ENCODE results near the gene FGF12.

DNA sequence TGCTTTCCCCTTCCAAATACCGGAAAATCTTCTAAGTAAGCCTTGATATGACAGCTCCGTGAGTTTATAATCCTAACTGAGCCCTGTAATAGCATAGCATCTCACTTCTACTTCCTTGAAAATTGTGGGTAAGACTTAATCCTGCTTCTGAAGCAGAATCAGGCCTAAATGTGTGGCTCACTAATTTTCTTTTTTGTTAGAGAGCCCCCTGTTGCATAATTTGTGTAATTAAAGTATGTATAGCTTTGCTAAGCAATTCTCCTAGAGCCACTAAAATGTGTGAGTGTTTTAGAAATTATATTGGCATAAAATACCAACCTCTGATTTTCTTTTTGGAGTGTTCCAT lies 304.4 kb downstream of the FGF12 start:
- TF ChIP-seq, protein P1, sequence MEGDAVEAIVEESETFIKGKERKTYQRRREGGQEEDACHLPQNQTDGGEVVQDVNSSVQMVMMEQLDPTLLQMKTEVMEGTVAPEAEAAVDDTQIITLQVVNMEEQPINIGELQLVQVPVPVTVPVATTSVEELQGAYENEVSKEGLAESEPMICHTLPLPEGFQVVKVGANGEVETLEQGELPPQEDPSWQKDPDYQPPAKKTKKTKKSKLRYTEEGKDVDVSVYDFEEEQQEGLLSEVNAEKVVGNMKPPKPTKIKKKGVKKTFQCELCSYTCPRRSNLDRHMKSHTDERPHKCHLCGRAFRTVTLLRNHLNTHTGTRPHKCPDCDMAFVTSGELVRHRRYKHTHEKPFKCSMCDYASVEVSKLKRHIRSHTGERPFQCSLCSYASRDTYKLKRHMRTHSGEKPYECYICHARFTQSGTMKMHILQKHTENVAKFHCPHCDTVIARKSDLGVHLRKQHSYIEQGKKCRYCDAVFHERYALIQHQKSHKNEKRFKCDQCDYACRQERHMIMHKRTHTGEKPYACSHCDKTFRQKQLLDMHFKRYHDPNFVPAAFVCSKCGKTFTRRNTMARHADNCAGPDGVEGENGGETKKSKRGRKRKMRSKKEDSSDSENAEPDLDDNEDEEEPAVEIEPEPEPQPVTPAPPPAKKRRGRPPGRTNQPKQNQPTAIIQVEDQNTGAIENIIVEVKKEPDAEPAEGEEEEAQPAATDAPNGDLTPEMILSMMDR (conservative IDR thresholded peaks at IDR 0.05; ENCODE audit: low read length), result peak; percentile 71
- no peak for TF ChIP-seq EZH2phosphoT487 (IDR thresholded peaks at IDR 0.05; ENCODE audit: borderline replicate concordance, low read depth, low read length)

Measured in OCI-LY7 (cell line).